Adrenal gland (tissue), 12 donors: ENCODE results near the gene FAM20C. TPM values are rescaled to one million over a fixed set of nuclear protein-coding genes. Genes with fewer than 3 reads are reported as not detected.

Experiments
- DNase-seq, 7 donors: peaks; one replicate each; pipeline ENCODE4 v3.0.0-alpha.2; 2019 to 2020
- H3K27ac ChIP-seq, 5 donors: fragments of 200-600 bp; sonication (generic) in 4 of 5; 1 replicate in 3 of 5; 2 replicates in 2 of 5; pipeline versions ENCODE4 v1.5.1 to v1.8.0; 2016 to 2020; ENCODE audit warnings: mild to moderate bottlenecking in 1 of 5
- H3K27me3 ChIP-seq: fragments of 200-600 bp; 2 replicates; pipeline ENCODE4 v1.8.0; 2021
- H3K36me3 ChIP-seq, 2 donors: fragments of 200-600 bp; replicated peaks in 1 of 2; 1 replicate in 1 of 2; 2 replicates in 1 of 2; pipeline versions ENCODE4 v1.5.1 to v1.8.0; 2018 to 2022
- H3K4me1 ChIP-seq, 2 donors: fragments of 200-600 bp; replicated peaks in 1 of 2; 1 replicate in 1 of 2; 2 replicates in 1 of 2; pipeline versions ENCODE4 v1.5.1 to v1.8.0; 2018 to 2021
- H3K4me3 ChIP-seq, 4 donors: fragments of 200-600 bp; sonication (generic) in 3 of 4; one replicate each; pipeline ENCODE4 v1.5.1; 2016 to 2018
- H3K9me3 ChIP-seq, 3 donors: fragments of 200-600 bp; sonication (generic) in 1 of 3; replicated peaks in 1 of 3; 1 replicate in 2 of 3; 2 replicates in 1 of 3; pipeline versions ENCODE4 v1.5.1 to v1.8.0; 2016 to 2021
- POLR2A ChIP-seq, 2 donors: fragments of 450-650 bp; IDR thresholded peaks; one replicate each; pipeline ENCODE4 v1.6.1; 2017; ENCODE audit warnings: antibody characterized with exemption in 2 of 2, mild to moderate bottlenecking in 2 of 2, moderate library complexity in 1 of 2
- WGBS, 4 donors: extraction: QIAGEN DNeasy Blood & Tissue Kit in 2 of 4; methylation state at CpG; one replicate each; pipeline versions ENCODE4 v1.1.5 to v1.1.7; 2013 to 2017; 5-methylcytosine and 5-hydroxymethylcytosine counted together
- intact Hi-C, 2 donors: fragments of 100-400 bp; cut with DNase I; formaldehyde crosslinking; loops; one replicate each; pipeline versions ENCODE4 v1.14.1 to v1.15.0; 2022 to 2023
- polyA plus RNA-seq, 3 donors: library from polyadenylated mRNA; stranded (reverse); fragments of 200-250 nt in 2 of 3; fragments of 350-450 nt in 1 of 3; fragmentation: Illumina TruSeq in 1 of 3; extraction: RNeasy Lipid Tissue Mini Kit (QIAGEN cat#74804) in 1 of 3; gene quantifications; one replicate each; pipeline ENCODE4 v1.2.3, GENCODE V29; 2013 to 2014
- total RNA-seq, 9 donors: library from RNA; depleted of rRNA in 4 of 9; stranded (reverse); fragments of >200 nt in 4 of 9; fragments of 120-200 nt in 1 of 9; fragmentation: NEBNext Ultra II Directional in 1 of 9; extraction: Animal tissue kit (Norgen Biotek cat#: 25700) in 1 of 9; gene quantifications; one replicate each; pipeline versions ENCODE4 v1.1.0 to v1.2.4, GENCODE V29; 2013 to 2023
- TF ChIP-seq, protein P1 (sequence below), 6 experiments: fragments of 450-650 bp in 4 of 6; fragments of 200-600 bp in 2 of 6; sonication (generic) in 1 of 6; IDR thresholded peaks; 1 replicate in 5 of 6; 2 replicates in 1 of 6; pipeline versions ENCODE4 v1.5.1 to v1.8.0; 2016 to 2021; ENCODE audit warnings: antibody characterized with exemption in 6 of 6, mild to moderate bottlenecking in 2 of 6, moderate library complexity in 1 of 6
- donor health status: healthy with polysubstance abuse.
- donor health status: Bipolar disorder and iron deficiency.
- donor health status: DM: yes; HTN: yes; CAD: no.
- donor health status: DM: no; HTN: no; CAD: no.
- donor health status: DM: no; HTN: no; CAD: no.
- donor health status: DM: yes; HTN: yes; CAD: no.

Gene FAM20C
- total and polyA plus RNA-seq, 12 donors, result 2.8 to 57.9 (median 36.0) TPM

DNA sequence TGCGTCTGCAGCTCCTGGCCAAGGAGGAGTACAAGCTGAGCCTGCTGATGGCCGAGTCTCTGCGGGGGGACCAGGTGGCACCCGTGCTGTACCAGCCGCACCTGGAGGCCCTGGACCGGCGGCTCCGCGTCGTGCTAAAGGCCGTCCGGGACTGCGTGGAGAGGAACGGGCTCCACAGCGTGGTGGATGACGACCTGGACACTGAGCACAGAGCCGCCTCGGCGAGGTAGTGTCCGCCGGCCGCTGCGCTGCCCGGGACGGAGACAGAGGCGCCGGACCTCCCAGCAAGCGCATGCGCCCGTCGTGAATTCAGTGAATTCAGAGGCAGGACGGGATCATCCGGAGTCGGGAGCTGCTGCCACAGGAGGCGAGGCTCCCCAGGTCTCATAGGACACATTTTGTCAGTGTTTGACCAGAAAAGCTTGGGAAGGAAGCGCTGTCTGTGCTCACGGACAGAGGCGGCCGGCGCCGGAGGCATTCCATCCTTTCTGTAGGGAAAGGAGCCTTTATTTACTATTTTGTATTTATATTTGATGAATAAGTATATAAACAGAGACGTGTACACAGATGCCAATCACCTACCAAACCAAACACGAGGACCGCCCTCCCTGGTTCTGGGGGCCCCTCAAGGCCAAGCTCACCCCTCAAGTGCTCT lies 67.5 kb downstream of the FAM20C start:
- intact Hi-C loops, result no loop called here
- Histone ChIP-seq H3K27me3 (no peaks in the 10 kb centered on the region), H3K36me3 (peaks cover 0 to 51% of the 10 kb centered on the region in 2 donors), H3K9me3 (no peaks in the 10 kb centered on the region), H3K4me3 (no peak overlapping the region), H3K4me1 (no peaks in the 10 kb centered on the region), H3K27ac (no peak overlapping the region)
- WGBS, 4 donors, result 91 to 96% (median 94%) methylated on average over 28 to 44 of the region's 44 CpGs
- TF ChIP-seq, protein P1, sequence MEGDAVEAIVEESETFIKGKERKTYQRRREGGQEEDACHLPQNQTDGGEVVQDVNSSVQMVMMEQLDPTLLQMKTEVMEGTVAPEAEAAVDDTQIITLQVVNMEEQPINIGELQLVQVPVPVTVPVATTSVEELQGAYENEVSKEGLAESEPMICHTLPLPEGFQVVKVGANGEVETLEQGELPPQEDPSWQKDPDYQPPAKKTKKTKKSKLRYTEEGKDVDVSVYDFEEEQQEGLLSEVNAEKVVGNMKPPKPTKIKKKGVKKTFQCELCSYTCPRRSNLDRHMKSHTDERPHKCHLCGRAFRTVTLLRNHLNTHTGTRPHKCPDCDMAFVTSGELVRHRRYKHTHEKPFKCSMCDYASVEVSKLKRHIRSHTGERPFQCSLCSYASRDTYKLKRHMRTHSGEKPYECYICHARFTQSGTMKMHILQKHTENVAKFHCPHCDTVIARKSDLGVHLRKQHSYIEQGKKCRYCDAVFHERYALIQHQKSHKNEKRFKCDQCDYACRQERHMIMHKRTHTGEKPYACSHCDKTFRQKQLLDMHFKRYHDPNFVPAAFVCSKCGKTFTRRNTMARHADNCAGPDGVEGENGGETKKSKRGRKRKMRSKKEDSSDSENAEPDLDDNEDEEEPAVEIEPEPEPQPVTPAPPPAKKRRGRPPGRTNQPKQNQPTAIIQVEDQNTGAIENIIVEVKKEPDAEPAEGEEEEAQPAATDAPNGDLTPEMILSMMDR (IDR thresholded peaks at IDR 0.05), result no peak
- no peak for TF ChIP-seq POLR2A (IDR thresholded peaks at IDR 0.05)
- DNase-seq, result no peak

DNA sequence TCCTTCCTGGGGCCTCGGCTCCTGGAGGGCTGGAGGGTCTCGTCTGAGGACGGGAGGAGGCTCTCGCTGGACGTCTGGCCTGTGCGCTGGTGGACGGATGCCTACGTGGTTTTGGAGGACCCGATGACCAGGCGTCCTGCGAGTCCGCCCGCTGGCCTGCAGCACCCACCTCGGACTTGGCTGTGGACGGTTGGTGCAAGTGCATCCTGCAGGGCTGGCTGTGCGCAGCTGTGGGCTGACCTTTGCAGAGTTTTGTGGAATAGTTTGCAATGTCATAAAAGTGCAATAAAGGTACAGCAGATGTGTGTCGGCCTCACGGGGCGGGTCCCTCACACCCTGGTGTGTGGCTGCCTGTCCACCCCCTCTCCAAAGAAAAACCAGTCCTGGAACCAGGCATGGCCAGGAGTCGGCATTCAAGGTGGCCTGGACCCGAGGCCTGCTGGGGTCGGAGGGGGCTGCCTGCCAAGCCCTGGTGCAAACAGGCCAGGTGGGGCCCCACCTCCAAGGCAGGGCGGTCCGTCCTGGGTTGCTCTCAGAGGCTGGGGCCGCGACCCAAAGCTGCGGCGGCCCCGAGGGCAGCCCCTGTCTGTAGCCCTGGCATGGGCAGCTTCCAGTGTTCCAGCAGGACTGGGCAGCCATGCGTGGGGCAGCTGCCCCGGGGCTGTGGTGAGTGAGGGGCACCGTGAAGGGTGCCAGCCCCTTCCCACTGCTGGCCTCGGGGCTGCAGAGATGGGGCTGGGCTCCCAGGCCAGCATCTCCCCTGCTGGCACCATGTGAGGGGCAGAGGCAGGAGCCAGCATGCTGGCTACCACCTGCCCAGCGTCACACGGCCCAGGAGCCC lies 68.3 kb downstream of the FAM20C start:
- TF ChIP-seq, protein P1 (IDR thresholded peaks at IDR 0.05), result no peak
- TF ChIP-seq POLR2A (IDR thresholded peaks at IDR 0.05), result no peak
- Histone ChIP-seq H3K27me3 (no peaks in the 10 kb centered on the region), H3K27ac (no peak overlapping the region), H3K4me3 (no peak overlapping the region), H3K4me1 (no peaks in the 10 kb centered on the region), H3K9me3 (no peaks in the 10 kb centered on the region), H3K36me3 (peaks cover 0 to 47% of the 10 kb centered on the region in 2 donors)
- 92 to 93% (median 92%) methylated on average over 15 to 35 of the region's 35 CpGs for WGBS, 4 donors
- DNase-seq, result no peak
- intact Hi-C loops, result no loop called here

DNA sequence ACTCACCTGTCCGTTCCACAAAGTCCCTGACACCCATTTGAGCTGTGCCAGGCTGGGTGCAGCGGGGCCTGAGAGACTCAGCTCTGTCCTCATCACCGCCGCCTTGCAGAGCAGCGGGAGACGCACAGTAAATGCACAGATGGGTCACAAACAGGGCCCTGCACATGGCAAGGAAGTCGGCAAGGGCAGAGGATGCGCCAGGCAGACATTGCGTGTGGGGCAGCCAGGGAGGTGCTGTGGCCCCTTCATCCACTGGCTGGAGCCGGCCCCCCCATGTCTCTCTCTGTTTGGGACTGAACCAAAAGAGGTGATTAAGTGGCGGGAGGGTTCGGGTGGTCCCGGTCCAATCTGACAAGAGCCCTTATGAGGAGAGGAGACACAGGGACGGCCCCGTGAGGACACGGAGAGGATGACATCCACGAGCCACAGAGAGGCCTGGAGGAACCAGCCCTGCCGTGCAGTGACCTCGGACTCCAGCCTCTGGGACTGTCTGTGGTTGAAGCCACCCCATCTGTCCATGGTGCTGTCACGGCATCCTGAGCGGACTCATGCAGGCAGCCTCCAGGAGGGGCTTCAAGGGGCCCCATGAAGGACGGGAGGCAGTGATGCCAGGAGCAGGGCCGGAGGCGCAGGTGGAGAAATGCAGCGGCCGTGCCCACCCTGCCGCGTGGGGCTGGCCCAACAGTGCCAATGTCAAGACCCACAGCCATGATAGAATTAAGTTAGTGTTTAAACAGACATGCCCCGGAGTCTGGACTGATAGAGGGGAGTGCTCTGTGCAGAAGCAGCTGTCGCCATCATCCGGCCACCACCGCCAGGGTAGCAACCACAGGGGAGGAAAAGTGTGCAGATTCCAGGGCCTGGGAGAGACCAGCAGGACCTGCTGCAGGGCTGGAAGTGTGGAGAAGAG lies 69.2 kb downstream of the FAM20C start:
- Histone ChIP-seq H3K27ac (no peak overlapping the region), H3K9me3 (no peaks in the 10 kb centered on the region), H3K27me3 (no peaks in the 10 kb centered on the region), H3K4me3 (no peak overlapping the region), H3K4me1 (no peaks in the 10 kb centered on the region), H3K36me3 (peaks cover 0 to 38% of the 10 kb centered on the region in 2 donors)
- TF ChIP-seq POLR2A (IDR thresholded peaks at IDR 0.05), result no peak
- TF ChIP-seq, protein P1 (IDR thresholded peaks at IDR 0.05), result no peak
- WGBS, 4 donors, result 90 to 94% (median 91%) methylated on average over 21 to 32 of the region's 32 CpGs
- intact Hi-C loops, result no loop called here
- no peak for DNase-seq

DNA sequence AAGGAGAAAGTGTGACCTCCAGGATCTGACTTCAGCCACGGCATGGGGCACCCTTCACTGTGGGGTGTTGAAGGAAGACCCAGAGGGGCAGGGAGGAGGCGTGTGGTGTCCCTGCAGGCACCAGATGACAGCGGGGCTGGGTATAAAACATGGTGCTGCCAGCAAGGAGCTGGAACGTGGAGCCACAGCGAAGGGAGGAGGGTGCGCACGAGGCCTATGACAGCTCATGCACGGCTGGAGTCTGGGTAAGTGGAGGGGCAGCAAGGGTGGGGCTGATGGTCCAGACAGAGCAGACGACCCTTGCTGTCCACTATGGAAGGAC lies 69.8 kb downstream of the FAM20C start:
- Histone ChIP-seq H3K9me3 (no peaks in the 10 kb centered on the region), H3K36me3 (peaks cover 0 to 32% of the 10 kb centered on the region in 2 donors), H3K27ac (no peak overlapping the region), H3K4me1 (no peaks in the 10 kb centered on the region), H3K4me3 (no peak overlapping the region), H3K27me3 (no peaks in the 10 kb centered on the region)
- peak in 1 of 7 donors; percentile 5 for DNase-seq
- no peak for TF ChIP-seq POLR2A (IDR thresholded peaks at IDR 0.05)
- TF ChIP-seq, protein P1 (IDR thresholded peaks at IDR 0.05), result no peak
- intact Hi-C loops, result no loop called here
- WGBS, 4 donors, result 93 to 97% (median 94%) methylated on average over 9 of the region's 9 CpGs
